Esophagus muscularis mucosa (tissue), 4 donors: ENCODE measurements around the gene ASPHD2. TPM values are rescaled to one million over a fixed set of nuclear protein-coding genes. Genes with fewer than 3 reads are reported as not detected.

Source experiments
- DNase-seq: peaks from one replicate; pipeline ENCODE4 v3.0.0-alpha.2; 2017; ENCODE audit errors: extremely low spot score
- H3K27ac ChIP-seq, 4 donors: fragments of 200-600 bp; sonication (generic); replicated peaks in 1 of 4; 1 replicate in 3 of 4; 2 replicates in 1 of 4; pipeline ENCODE4 v1.5.1; 2016 to 2019; ENCODE audit warnings: mild to moderate bottlenecking in 1 of 4
- H3K27me3 ChIP-seq, 4 donors: fragments of 200-600 bp; sonication (generic); one replicate each; pipeline versions ENCODE4 v1.5.1 to v1.6.0; 2016 to 2019
- H3K36me3 ChIP-seq, 4 donors: fragments of 200-600 bp; sonication (generic); one replicate each; pipeline ENCODE4 v1.5.1; 2016 to 2019
- H3K4me1 ChIP-seq, 4 donors: fragments of 200-600 bp; sonication (generic); one replicate each; pipeline ENCODE4 v1.5.1; 2016 to 2019
- H3K4me3 ChIP-seq, 4 donors: fragments of 200-600 bp; sonication (generic); 1 replicate in 2 of 4; 2 replicates in 2 of 4; pipeline ENCODE4 v1.5.1; 2016 to 2019; ENCODE audit warnings: mild to moderate bottlenecking in 4 of 4, moderate library complexity in 1 of 4
- H3K9me3 ChIP-seq, 4 donors: fragments of 200-600 bp; sonication (generic); 1 replicate in 3 of 4; 2 replicates in 1 of 4; pipeline ENCODE4 v1.5.1; 2016 to 2019
- EP300 ChIP-seq: sonication (generic); formaldehyde crosslinking; IDR thresholded peaks from one replicate; pipeline ENCODE4 v1.6.1; 2017; ENCODE audit warnings: antibody characterized with exemption
- POLR2A ChIP-seq: fragments of 450-650 bp; IDR thresholded peaks from one replicate; pipeline ENCODE4 v1.6.1; 2017; ENCODE audit warnings: antibody characterized with exemption, moderate library complexity, mild to moderate bottlenecking, low read depth
- POLR2AphosphoS5 ChIP-seq, 2 donors: sonication (generic); formaldehyde crosslinking; IDR thresholded peaks; one replicate each; pipeline ENCODE4 v1.6.1; 2017; ENCODE audit warnings: antibody characterized with exemption in 2 of 2
- WGBS: methylation state at CpG from one replicate; pipeline ENCODE4 v1.1.5; 2018; 5-methylcytosine and 5-hydroxymethylcytosine counted together
- intact Hi-C: fragments of 100-400 bp; cut with DNase I; formaldehyde crosslinking; loops from one replicate; pipeline ENCODE4 v1.15.1; 2023
- total RNA-seq, 4 donors: library from RNA; depleted of rRNA; stranded (reverse); fragments of >200 nt; gene quantifications; one replicate each; pipeline versions ENCODE4 v1.1.0 to v1.2.1, GENCODE V29; 2016
- TF ChIP-seq, protein P1 (sequence below), 3 experiments: fragments of 200-600 bp in 2 of 3; fragments of 450-650 bp in 1 of 3; sonication (generic) in 2 of 3; IDR thresholded peaks; one replicate each; pipeline ENCODE4 v1.5.1; 2017 to 2019; ENCODE audit warnings: antibody characterized with exemption in 3 of 3, mild to moderate bottlenecking in 2 of 3, moderate library complexity in 1 of 3

The ASPHD2 gene
- total RNA-seq, 4 donors from 2014 or later = 0.42 to 1.1 (median 0.88) TPM

GRCh38 chr22:26432619-26433311 is 3.7 kb downstream of the ASPHD2 start:
- no peaks in the 10 kb centered on the region for H3K36me3 ChIP-seq
- no peak overlapping the region for H3K27ac ChIP-seq
- H3K9me3 ChIP-seq = no peaks in the 10 kb centered on the region
- H3K4me1 ChIP-seq = peaks cover 8 to 17% (median 14%) of the 10 kb centered on the region in 4 donors
- H3K27me3 ChIP-seq = peaks cover 0 to 31% (median 0%) of the 10 kb centered on the region in 4 donors
- intact Hi-C loops = no loop called here
- no peak overlapping the region for H3K4me3 ChIP-seq
- WGBS = 81% methylated on average over 3 of the region's 3 CpGs
- no peak for DNase-seq
- no peak for TF ChIP-seq POLR2AphosphoS5 (IDR thresholded peaks at IDR 0.05)
- no peak for TF ChIP-seq POLR2A
- TF ChIP-seq, protein P1, sequence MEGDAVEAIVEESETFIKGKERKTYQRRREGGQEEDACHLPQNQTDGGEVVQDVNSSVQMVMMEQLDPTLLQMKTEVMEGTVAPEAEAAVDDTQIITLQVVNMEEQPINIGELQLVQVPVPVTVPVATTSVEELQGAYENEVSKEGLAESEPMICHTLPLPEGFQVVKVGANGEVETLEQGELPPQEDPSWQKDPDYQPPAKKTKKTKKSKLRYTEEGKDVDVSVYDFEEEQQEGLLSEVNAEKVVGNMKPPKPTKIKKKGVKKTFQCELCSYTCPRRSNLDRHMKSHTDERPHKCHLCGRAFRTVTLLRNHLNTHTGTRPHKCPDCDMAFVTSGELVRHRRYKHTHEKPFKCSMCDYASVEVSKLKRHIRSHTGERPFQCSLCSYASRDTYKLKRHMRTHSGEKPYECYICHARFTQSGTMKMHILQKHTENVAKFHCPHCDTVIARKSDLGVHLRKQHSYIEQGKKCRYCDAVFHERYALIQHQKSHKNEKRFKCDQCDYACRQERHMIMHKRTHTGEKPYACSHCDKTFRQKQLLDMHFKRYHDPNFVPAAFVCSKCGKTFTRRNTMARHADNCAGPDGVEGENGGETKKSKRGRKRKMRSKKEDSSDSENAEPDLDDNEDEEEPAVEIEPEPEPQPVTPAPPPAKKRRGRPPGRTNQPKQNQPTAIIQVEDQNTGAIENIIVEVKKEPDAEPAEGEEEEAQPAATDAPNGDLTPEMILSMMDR (IDR thresholded peaks at IDR 0.05) = no peak
- no peak for TF ChIP-seq EP300

DNA sequence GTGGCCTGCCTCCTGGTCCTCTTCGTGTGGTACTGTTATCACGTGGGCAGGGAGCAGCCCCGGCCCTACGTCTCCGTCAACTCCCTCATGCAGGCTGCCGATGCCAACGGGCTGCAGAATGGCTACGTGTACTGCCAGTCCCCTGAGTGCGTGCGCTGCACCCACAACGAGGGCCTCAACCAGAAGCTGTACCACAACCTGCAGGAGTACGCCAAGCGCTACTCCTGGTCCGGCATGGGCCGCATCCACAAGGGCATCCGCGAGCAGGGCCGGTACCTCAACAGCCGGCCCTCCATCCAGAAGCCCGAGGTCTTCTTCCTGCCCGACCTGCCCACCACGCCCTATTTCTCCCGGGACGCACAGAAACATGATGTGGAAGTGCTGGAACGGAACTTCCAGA is 4.7 kb downstream of the ASPHD2 start:
- 95% methylated on average over 25 of the region's 25 CpGs for WGBS
- TF ChIP-seq, protein P1 (IDR thresholded peaks at IDR 0.05) = no peak
- TF ChIP-seq POLR2AphosphoS5 (IDR thresholded peaks at IDR 0.05) = no peak
- no peak for TF ChIP-seq EP300
- TF ChIP-seq POLR2A = no peak

DNA sequence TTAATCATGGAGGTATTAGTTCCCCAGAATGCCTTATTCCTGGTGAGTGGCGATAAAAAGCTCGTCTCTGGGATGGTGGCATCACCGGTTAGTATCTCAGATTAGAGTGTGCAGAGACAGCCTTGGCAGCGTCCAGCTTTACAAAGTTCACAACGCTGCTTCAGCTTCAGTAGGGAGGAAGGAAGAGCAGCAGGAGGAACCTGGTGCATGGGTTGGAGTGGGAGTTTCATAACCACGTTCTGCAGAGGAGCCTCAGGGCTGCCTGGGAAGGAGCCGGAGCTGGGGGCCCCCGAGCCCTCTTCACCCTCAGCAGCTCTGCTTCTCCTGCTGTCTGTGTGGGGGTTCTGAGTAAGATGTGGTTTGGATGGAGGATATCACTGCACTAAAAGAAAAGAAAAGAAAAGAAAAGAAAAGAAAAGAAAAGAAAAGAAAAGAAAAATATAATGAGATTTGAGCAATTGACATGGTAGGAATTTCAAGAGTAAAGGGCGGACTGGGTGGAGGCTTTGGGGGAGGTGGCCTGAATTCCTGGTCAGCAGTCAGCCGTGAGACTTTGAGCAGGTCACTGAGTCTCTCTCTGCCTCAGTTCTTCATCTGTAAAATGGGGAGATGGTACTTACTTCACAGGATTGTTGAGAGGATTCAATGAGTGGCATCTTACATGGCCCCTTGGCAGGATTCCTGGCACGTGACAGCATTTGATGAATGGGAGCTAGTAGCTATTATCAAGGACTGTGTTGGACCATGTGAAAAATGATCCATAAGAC is 6.5 kb downstream of the ASPHD2 start:
- no peaks in the 10 kb centered on the region for H3K4me1 ChIP-seq
- no peak for DNase-seq
- intact Hi-C loops = no loop called here
- TF ChIP-seq EP300 (no peak), POLR2A (no peak), POLR2AphosphoS5 (IDR thresholded peaks at IDR 0.05) (no peak)
- TF ChIP-seq, protein P1 (IDR thresholded peaks at IDR 0.05) = no peak
- WGBS = 74% methylated on average over 11 of the region's 11 CpGs
- H3K27ac ChIP-seq = no peak overlapping the region
- H3K36me3 ChIP-seq = no peaks in the 10 kb centered on the region
- no peak overlapping the region for H3K4me3 ChIP-seq
- peaks cover 0 to 26% (median 0%) of the 10 kb centered on the region in 4 donors for H3K27me3 ChIP-seq
- no peaks in the 10 kb centered on the region for H3K9me3 ChIP-seq

More for the DNA sequence above, 4.7 kb downstream of the ASPHD2 start:
- H3K4me1 ChIP-seq = peaks cover 4 to 11% (median 7%) of the 10 kb centered on the region in 4 donors
- H3K36me3 ChIP-seq = no peaks in the 10 kb centered on the region
- no peak overlapping the region for H3K4me3 ChIP-seq
- DNase-seq = no peak
- peaks cover 0 to 31% (median 0%) of the 10 kb centered on the region in 4 donors for H3K27me3 ChIP-seq
- H3K9me3 ChIP-seq = no peaks in the 10 kb centered on the region
- intact Hi-C loops = no loop called here
- H3K27ac ChIP-seq = no peak overlapping the region

DNA sequence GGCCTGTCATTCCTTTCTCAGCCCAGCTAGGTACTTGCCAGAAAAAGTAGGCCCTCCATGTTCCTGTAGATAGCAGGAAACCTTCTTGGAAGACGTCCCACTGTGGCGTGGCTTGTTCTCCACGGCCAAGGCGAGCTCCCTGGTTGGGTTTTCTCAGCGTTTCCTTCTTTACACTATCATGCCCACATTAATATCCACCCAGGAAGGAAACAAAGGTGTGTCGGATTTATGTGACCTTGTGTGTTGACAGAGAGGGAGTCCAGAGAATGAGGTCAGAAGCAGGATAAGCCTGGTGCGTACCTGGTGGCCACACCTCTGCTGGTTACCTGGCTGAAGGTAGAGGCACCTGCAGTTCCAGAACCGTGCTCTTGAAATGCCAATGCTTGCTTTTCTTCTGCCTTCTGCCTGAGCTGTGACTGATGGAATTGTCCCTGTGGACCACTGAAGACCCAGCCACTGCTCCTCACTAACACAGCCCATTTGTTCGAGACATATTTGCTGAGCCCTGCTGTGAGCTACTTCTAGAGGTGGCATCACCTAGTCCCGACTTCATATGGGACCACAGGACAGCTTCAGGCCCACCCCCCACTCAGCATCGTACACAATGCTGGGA is 7.9 kb downstream of the ASPHD2 start:
- Histone ChIP-seq H3K9me3 (no peaks in the 10 kb centered on the region), H3K27ac (no peak overlapping the region), H3K4me1 (no peaks in the 10 kb centered on the region), H3K36me3 (no peaks in the 10 kb centered on the region), H3K4me3 (no peak overlapping the region), H3K27me3 (peaks cover 0 to 23% (median 0%) of the 10 kb centered on the region in 4 donors)
- intact Hi-C loops = no loop called here
- TF ChIP-seq POLR2A (no peak), EP300 (no peak), POLR2AphosphoS5 (IDR thresholded peaks at IDR 0.05) (no peak)
- TF ChIP-seq, protein P1 (IDR thresholded peaks at IDR 0.05) = no peak
- no peak for DNase-seq
- WGBS = 78% methylated on average over 11 of the region's 11 CpGs
